WTC11 (cell line): ENCODE results near the gene HMCN1. TPM values are rescaled to one million over a fixed set of nuclear protein-coding genes. Genes with fewer than 3 reads are reported as not detected.

Source experiments
- ATAC-seq: fragments of 200-7000 bp; cut with Tn5 transposase; 2 replicates; pipeline ENCODE4 v1.10.0; 2021; ENCODE audit warnings: mild to moderate bottlenecking, moderate library complexity
- CTCF ChIA-PET: fragments of 300-600 bp; sonication (Branson Sonifier 250); formaldehyde crosslinking; loops from one replicate; lab custom pipeline; 2021; ENCODE audit warnings: antibody characterized with exemption; lab: Charles Lee
- POLR2A ChIA-PET: fragments of 350-600 bp; sonication (Branson Sonifier 250); formaldehyde crosslinking; loops from one replicate; lab custom pipeline; 2021; ENCODE audit warnings: antibody characterized with exemption; lab: Charles Lee
- DNase-seq: peaks from one replicate; pipeline ENCODE4 v3.0.0; 2021; ENCODE audit warnings: low spot score
- H3K27ac Mint-ChIP-seq: 2 replicates; pipeline ENCODE4 v1.8.0; 2021; ENCODE audit warnings: mixed read lengths
- H3K27me3 Mint-ChIP-seq: 2 replicates; pipeline ENCODE4 v1.8.0; 2021; ENCODE audit warnings: low read depth, mild to moderate bottlenecking, moderate library complexity, mixed read lengths
- H3K36me3 Mint-ChIP-seq: 2 replicates; pipeline ENCODE4 v1.8.0; 2021; ENCODE audit warnings: mixed read lengths
- H3K4me1 Mint-ChIP-seq: 2 replicates; pipeline ENCODE4 v1.8.0; 2022; ENCODE audit warnings: mixed read lengths
- H3K4me3 Mint-ChIP-seq: 2 replicates; pipeline ENCODE4 v1.8.0; 2021; ENCODE audit warnings: mild to moderate bottlenecking, moderate library complexity, mixed read lengths
- H3K9me3 Mint-ChIP-seq: 2 replicates; pipeline ENCODE4 v1.8.0; 2021; ENCODE audit warnings: mixed read lengths
- ATF1 ChIP-seq: sonication (generic); formaldehyde crosslinking; IDR thresholded peaks from 2 replicates; pipeline ENCODE4 v1.8.1; 2023; ENCODE audit warnings: mild to moderate bottlenecking, moderate library complexity, missing genetic modification reagents
- ATF2 ChIP-seq: sonication (generic); formaldehyde crosslinking; IDR thresholded peaks from 2 replicates; pipeline ENCODE4 v1.8.1; 2022; ENCODE audit warnings: low read depth, missing genetic modification reagents, borderline replicate concordance
- CBFB ChIP-seq: sonication (generic); formaldehyde crosslinking; IDR thresholded peaks from 2 replicates; pipeline ENCODE4 v1.8.1; 2022; ENCODE audit warnings: mild to moderate bottlenecking, low read depth, missing genetic modification reagents
- E2F5 ChIP-seq: sonication (generic); formaldehyde crosslinking; IDR thresholded peaks from 2 replicates; pipeline ENCODE4 v1.8.1; 2022; ENCODE audit warnings: mild to moderate bottlenecking, moderate library complexity, missing genetic modification reagents
- FOXK1 ChIP-seq: sonication (generic); formaldehyde crosslinking; IDR thresholded peaks from 2 replicates; pipeline ENCODE4 v1.8.0; 2022; ENCODE audit warnings: mild to moderate bottlenecking, moderate library complexity, missing genetic modification reagents
- JUN ChIP-seq: sonication (generic); formaldehyde crosslinking; IDR thresholded peaks from 2 replicates; pipeline ENCODE4 v1.8.0; 2023; ENCODE audit warnings: mild to moderate bottlenecking, missing genetic modification reagents
- MLX ChIP-seq: sonication (generic); formaldehyde crosslinking; IDR thresholded peaks from 2 replicates; pipeline ENCODE4 v1.8.1; 2023; ENCODE audit warnings: mild to moderate bottlenecking, missing genetic modification reagents, moderate library complexity
- MYBL2 ChIP-seq: sonication (generic); formaldehyde crosslinking; IDR thresholded peaks from 2 replicates; pipeline ENCODE4 v1.8.1; 2023; ENCODE audit warnings: mild to moderate bottlenecking, moderate library complexity, missing genetic modification reagents
- NR2C2 ChIP-seq: sonication (generic); formaldehyde crosslinking; IDR thresholded peaks from 2 replicates; pipeline ENCODE4 v1.8.0; 2022; ENCODE audit warnings: mild to moderate bottlenecking, missing genetic modification reagents
- RELA ChIP-seq: sonication (generic); formaldehyde crosslinking; IDR thresholded peaks from 2 replicates; pipeline ENCODE4 v1.8.1; 2022; ENCODE audit warnings: missing genetic modification reagents, mild to moderate bottlenecking, borderline replicate concordance
- ZBTB21 ChIP-seq: sonication (generic); formaldehyde crosslinking; IDR thresholded peaks from 2 replicates; pipeline ENCODE4 v1.8.1; 2023; ENCODE audit warnings: mild to moderate bottlenecking, missing genetic modification reagents, borderline replicate concordance
- ZNF121 ChIP-seq: sonication (generic); formaldehyde crosslinking; IDR thresholded peaks from 2 replicates; pipeline ENCODE4 v1.8.0; 2023; ENCODE audit warnings: missing genetic modification reagents
- ZNF219 ChIP-seq: sonication (generic); formaldehyde crosslinking; IDR thresholded peaks from 2 replicates; pipeline ENCODE4 v1.8.0; 2023; ENCODE audit warnings: missing genetic modification reagents, mild to moderate bottlenecking, borderline replicate concordance
- ZNF232 ChIP-seq: sonication (generic); formaldehyde crosslinking; IDR thresholded peaks from 2 replicates; pipeline ENCODE4 v1.8.0; 2022; ENCODE audit warnings: mild to moderate bottlenecking, missing genetic modification reagents
- ZNF317 ChIP-seq: sonication (generic); formaldehyde crosslinking; IDR thresholded peaks from 2 replicates; pipeline ENCODE4 v1.8.1; 2023; ENCODE audit warnings: low read depth, mild to moderate bottlenecking, moderate library complexity, missing genetic modification reagents, borderline replicate concordance
- total RNA-seq: library from RNA; stranded (reverse); gene quantifications from 3 replicates; pipeline ENCODE4 v1.2.3, GENCODE V29; 2021
- TF ChIP-seq, protein P1 (sequence below): sonication (generic); formaldehyde crosslinking; conservative IDR thresholded peaks from 2 replicates; pipeline ENCODE4 v1.8.1; 2022; ENCODE audit warnings: mild to moderate bottlenecking, missing genetic modification reagents
- TF ChIP-seq, protein P2 (sequence below): sonication (generic); formaldehyde crosslinking; IDR thresholded peaks from 2 replicates; pipeline ENCODE4 v1.8.0; 2022; ENCODE audit warnings: missing genetic modification reagents
- TF ChIP-seq, protein P3 (sequence below): fragments of 250-450 bp; sonication (Bioruptor Pico); IDR thresholded peaks from 2 replicates; pipeline ENCODE4 v1.9.0; 2021; ENCODE audit warnings: mild to moderate bottlenecking, borderline replicate concordance

The HMCN1 gene
- total RNA-seq, 1 experiment from 2014 or later, result 5.6 TPM

- no peak for TF ChIP-seq ZNF317 (CRISPR knock-in tag)
- TF ChIP-seq, protein P1, sequence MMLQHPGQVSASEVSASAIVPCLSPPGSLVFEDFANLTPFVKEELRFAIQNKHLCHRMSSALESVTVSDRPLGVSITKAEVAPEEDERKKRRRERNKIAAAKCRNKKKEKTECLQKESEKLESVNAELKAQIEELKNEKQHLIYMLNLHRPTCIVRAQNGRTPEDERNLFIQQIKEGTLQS, result no peak
- TF ChIP-seq, protein P2, sequence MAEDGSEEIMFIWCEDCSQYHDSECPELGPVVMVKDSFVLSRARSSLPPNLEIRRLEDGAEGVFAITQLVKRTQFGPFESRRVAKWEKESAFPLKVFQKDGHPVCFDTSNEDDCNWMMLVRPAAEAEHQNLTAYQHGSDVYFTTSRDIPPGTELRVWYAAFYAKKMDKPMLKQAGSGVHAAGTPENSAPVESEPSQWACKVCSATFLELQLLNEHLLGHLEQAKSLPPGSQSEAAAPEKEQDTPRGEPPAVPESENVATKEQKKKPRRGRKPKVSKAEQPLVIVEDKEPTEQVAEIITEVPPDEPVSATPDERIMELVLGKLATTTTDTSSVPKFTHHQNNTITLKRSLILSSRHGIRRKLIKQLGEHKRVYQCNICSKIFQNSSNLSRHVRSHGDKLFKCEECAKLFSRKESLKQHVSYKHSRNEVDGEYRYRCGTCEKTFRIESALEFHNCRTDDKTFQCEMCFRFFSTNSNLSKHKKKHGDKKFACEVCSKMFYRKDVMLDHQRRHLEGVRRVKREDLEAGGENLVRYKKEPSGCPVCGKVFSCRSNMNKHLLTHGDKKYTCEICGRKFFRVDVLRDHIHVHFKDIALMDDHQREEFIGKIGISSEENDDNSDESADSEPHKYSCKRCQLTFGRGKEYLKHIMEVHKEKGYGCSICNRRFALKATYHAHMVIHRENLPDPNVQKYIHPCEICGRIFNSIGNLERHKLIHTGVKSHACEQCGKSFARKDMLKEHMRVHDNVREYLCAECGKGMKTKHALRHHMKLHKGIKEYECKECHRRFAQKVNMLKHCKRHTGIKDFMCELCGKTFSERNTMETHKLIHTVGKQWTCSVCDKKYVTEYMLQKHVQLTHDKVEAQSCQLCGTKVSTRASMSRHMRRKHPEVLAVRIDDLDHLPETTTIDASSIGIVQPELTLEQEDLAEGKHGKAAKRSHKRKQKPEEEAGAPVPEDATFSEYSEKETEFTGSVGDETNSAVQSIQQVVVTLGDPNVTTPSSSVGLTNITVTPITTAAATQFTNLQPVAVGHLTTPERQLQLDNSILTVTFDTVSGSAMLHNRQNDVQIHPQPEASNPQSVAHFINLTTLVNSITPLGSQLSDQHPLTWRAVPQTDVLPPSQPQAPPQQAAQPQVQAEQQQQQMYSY (CRISPR knock-in tag), result no peak
- TF ChIP-seq ZNF219 (CRISPR knock-in tag), result no peak
Measured at GRCh38 chr1:186220911-186221310, 486.7 kb downstream of the HMCN1 start (continued).

DNA sequence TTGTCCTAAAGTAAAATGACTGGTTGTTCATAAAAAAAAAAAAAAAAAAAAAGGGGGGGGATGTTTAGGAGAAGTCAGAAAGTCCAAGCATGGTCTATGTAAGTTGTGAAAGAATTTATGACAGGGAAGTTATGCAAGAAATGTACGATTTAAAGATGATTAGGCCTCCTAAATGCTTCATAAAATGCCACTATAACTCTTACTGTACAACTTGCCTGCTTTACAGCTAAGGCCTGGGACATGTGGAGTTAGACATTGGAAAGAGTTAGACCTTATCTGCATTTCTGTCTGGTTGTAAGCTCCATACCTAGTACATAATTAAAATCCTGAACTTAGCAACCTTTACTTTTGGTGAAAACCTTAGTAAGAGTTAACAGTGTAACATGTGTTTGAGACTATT is 490.9 kb downstream of the HMCN1 start:
- H3K27me3 Mint-ChIP-seq, result peaks cover 3% of the 10 kb centered on the region; the same call in 1 of the 2 replicates
- ATAC-seq (no peak), DNase-seq (no peak)
- peaks cover 4% of the 10 kb centered on the region for H3K36me3 Mint-ChIP-seq
- ChIA-PET CTCF (no interaction called here), POLR2A (no interaction called here)
- TF ChIP-seq RELA (CRISPR knock-in tag), result no peak
- TF ChIP-seq MYBL2, result no peak
- TF ChIP-seq, protein P3, sequence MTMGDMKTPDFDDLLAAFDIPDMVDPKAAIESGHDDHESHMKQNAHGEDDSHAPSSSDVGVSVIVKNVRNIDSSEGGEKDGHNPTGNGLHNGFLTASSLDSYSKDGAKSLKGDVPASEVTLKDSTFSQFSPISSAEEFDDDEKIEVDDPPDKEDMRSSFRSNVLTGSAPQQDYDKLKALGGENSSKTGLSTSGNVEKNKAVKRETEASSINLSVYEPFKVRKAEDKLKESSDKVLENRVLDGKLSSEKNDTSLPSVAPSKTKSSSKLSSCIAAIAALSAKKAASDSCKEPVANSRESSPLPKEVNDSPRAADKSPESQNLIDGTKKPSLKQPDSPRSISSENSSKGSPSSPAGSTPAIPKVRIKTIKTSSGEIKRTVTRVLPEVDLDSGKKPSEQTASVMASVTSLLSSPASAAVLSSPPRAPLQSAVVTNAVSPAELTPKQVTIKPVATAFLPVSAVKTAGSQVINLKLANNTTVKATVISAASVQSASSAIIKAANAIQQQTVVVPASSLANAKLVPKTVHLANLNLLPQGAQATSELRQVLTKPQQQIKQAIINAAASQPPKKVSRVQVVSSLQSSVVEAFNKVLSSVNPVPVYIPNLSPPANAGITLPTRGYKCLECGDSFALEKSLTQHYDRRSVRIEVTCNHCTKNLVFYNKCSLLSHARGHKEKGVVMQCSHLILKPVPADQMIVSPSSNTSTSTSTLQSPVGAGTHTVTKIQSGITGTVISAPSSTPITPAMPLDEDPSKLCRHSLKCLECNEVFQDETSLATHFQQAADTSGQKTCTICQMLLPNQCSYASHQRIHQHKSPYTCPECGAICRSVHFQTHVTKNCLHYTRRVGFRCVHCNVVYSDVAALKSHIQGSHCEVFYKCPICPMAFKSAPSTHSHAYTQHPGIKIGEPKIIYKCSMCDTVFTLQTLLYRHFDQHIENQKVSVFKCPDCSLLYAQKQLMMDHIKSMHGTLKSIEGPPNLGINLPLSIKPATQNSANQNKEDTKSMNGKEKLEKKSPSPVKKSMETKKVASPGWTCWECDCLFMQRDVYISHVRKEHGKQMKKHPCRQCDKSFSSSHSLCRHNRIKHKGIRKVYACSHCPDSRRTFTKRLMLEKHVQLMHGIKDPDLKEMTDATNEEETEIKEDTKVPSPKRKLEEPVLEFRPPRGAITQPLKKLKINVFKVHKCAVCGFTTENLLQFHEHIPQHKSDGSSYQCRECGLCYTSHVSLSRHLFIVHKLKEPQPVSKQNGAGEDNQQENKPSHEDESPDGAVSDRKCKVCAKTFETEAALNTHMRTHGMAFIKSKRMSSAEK (CRISPR knock-in tag), result no peak
- no peak for TF ChIP-seq ZNF219 (CRISPR knock-in tag)
- TF ChIP-seq NR2C2 (CRISPR knock-in tag), result no peak
- no peak for TF ChIP-seq ZNF232
- no peak for TF ChIP-seq ZNF121 (CRISPR knock-in tag)
- TF ChIP-seq MLX, result no peak
- peaks cover 17% of the 10 kb centered on the region for H3K9me3 Mint-ChIP-seq
- peaks cover 5% of the 10 kb centered on the region for H3K4me1 Mint-ChIP-seq
- no peak overlapping the region for H3K27ac Mint-ChIP-seq
- H3K4me3 Mint-ChIP-seq, result no peak overlapping the region

DNA sequence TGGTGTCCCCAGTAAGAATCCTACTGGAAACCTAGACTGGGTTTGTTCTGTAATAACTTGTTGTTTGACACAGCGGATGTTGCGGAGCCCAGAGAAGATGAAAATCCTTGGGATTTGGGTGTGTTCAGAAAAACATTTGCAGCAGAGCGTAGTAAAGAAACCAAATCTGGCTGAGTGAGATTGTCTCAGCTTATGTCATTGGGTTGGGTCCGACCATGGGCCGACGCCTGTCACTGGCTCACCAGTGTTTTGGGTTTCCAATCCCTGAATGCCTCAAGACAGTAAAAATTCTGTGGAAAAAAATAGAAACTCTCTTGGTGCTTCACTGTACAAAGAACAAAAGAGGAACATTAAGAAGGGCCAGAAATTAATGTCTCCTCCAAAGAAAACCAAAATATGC is 494.6 kb downstream of the HMCN1 start:
- Mint-ChIP-seq H3K4me3 (no peak overlapping the region), H3K27ac (no peak overlapping the region), H3K9me3 (no peaks in the 10 kb centered on the region), H3K4me1 (peaks cover 5% of the 10 kb centered on the region), H3K27me3 (peaks cover 3% of the 10 kb centered on the region; the same call in 1 of the 2 replicates), H3K36me3 (no peaks in the 10 kb centered on the region)
- ChIA-PET CTCF (interaction anchor here (0.7 to 1.8 kb wide), 2 partner anchors 16 to 509 kb away, joined by 4 to 8 read pairs; no protein-coding TSS in a partner anchor), POLR2A (no interaction called here)
- ATAC-seq (no peak), DNase-seq (no peak)
- no peak for TF ChIP-seq FOXK1 (CRISPR knock-in tag)
- TF ChIP-seq, protein P2 (CRISPR knock-in tag), result no peak
- no peak for TF ChIP-seq ATF2 (CRISPR knock-in tag)
- no peak for TF ChIP-seq ZNF121 (CRISPR knock-in tag)
- no peak for TF ChIP-seq CBFB (CRISPR knock-in tag)
- TF ChIP-seq ZBTB21 (CRISPR knock-in tag), result no peak
- no peak for TF ChIP-seq JUN (CRISPR knock-in tag)
- TF ChIP-seq E2F5 (CRISPR knock-in tag), result no peak
- TF ChIP-seq ZNF219 (CRISPR knock-in tag), result no peak
- no peak for TF ChIP-seq ATF1 (CRISPR knock-in tag)
